ENCODE results near the gene SENP8.

SENP8 gene

GRCh38 chr15:72192416-72192815 lies 74.2 kb downstream of the SENP8 start:
- TF ChIP-seq SIN3A (IDR thresholded peaks at IDR 0.05; ENCODE audit: borderline replicate concordance, insufficient read depth, low read length): no peak
- no peak for TF ChIP-seq TAF1 (IDR thresholded peaks at IDR 0.05; ENCODE audit: borderline replicate concordance, insufficient read depth, low read length)
- TF ChIP-seq POLR2AphosphoS5 (IDR thresholded peaks at IDR 0.05; ENCODE audit: low read depth, low read length): no peak
- TF ChIP-seq REST (IDR thresholded peaks at IDR 0.05; ENCODE audit: insufficient read depth in 1 of 2, low read depth in 2 of 2, low read length in 2 of 2): no peak
- TF ChIP-seq FOXP2 (optimal IDR thresholded peaks at IDR 0.05; ENCODE audit: borderline replicate concordance, extremely low read depth, extremely low read length, insufficient read depth): no peak

Measured in PFSK-1 (cell line).